NB4 (cell line): ENCODE results near the gene KCNMB2.

Experiments
- DNase-seq: peaks from one replicate; pipeline ENCODE4 v3.0.0; 2010; ENCODE audit warnings: low read depth
- H3K4me3 ChIP-seq: one replicate; pipeline ENCODE4 v1.5.1; 2011; ENCODE audit warnings: mild to moderate bottlenecking, low read depth, low read length, moderate library complexity
- MAX ChIP-seq: IDR thresholded peaks from 2 replicates; pipeline ENCODE4 v1.6.1; 2011; ENCODE audit warnings: low read depth, low read length
- MYC ChIP-seq: IDR thresholded peaks from 2 replicates; pipeline ENCODE4 v1.6.1; 2011; ENCODE audit warnings: low read depth, low read length
- POLR2A ChIP-seq: IDR thresholded peaks from 2 replicates; pipeline ENCODE4 v1.6.1; 2011; ENCODE audit warnings: mild to moderate bottlenecking; ENCODE audit not compliant: insufficient read length; ENCODE audit errors: extremely low read depth
- TF ChIP-seq, protein P1 (sequence below): IDR thresholded peaks from one replicate; pipeline ENCODE4 v1.5.1; 2012; ENCODE audit warnings: low read depth, low read length

KCNMB2 gene

GRCh38 chr3:178525251-178525650 is 11.0 kb upstream of the KCNMB2 start:
- TF ChIP-seq POLR2A (no peak), MAX (no peak), MYC (no peak)
- TF ChIP-seq, protein P1, sequence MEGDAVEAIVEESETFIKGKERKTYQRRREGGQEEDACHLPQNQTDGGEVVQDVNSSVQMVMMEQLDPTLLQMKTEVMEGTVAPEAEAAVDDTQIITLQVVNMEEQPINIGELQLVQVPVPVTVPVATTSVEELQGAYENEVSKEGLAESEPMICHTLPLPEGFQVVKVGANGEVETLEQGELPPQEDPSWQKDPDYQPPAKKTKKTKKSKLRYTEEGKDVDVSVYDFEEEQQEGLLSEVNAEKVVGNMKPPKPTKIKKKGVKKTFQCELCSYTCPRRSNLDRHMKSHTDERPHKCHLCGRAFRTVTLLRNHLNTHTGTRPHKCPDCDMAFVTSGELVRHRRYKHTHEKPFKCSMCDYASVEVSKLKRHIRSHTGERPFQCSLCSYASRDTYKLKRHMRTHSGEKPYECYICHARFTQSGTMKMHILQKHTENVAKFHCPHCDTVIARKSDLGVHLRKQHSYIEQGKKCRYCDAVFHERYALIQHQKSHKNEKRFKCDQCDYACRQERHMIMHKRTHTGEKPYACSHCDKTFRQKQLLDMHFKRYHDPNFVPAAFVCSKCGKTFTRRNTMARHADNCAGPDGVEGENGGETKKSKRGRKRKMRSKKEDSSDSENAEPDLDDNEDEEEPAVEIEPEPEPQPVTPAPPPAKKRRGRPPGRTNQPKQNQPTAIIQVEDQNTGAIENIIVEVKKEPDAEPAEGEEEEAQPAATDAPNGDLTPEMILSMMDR = no peak
- H3K4me3 ChIP-seq = no peak overlapping the region
- DNase-seq = no peak

GRCh38 chr3:178526291-178526690 is 9.9 kb upstream of the KCNMB2 start:
- TF ChIP-seq MAX (no peak), MYC (no peak), POLR2A (no peak)
- TF ChIP-seq, protein P1 = no peak
- H3K4me3 ChIP-seq = no peak overlapping the region
- no peak for DNase-seq

GRCh38 chr3:178527981-178528380 is 8.3 kb upstream of the KCNMB2 start:
- H3K4me3 ChIP-seq = no peak overlapping the region
- DNase-seq = no peak
- TF ChIP-seq, protein P1 = no peak
- TF ChIP-seq MYC = no peak
- no peak for TF ChIP-seq MAX
- no peak for TF ChIP-seq POLR2A

DNA sequence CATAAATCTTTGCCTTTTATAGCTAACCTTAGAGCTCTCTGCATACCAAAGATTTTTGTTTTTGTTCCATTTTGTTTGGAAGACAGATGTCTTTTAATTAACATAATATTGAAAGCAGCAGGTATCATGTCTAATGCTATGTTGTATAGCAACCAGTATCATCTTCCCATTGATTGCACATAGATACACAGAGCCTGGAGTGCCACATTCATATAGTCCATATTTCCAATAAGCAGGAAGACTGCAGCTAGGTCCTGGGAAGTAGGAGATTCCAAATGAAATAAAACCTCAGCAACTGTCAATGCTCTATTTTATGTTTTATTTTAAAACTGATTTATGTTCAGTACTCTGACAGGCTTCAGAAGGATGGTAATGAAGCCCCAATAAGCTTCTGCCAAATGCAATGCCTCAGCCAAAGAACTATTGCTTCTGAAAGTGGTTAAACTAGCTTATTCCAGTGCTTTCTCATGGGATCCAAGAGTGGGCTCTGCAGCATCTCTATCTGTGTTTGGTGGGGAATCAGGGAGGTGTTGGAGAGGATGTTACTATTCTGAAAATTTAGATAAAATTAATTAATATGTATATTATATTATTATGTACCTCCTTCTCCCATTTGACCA is 6.5 kb upstream of the KCNMB2 start:
- TF ChIP-seq, protein P1 = no peak
- TF ChIP-seq POLR2A (no peak), MAX (no peak), MYC (no peak)
- DNase-seq = no peak
- H3K4me3 ChIP-seq = no peak overlapping the region

- no peak for DNase-seq
- TF ChIP-seq MAX (no peak), POLR2A (no peak), MYC (no peak)
- TF ChIP-seq, protein P1 = no peak
- no peak overlapping the region for H3K4me3 ChIP-seq
These were observed 3.8 kb upstream of the KCNMB2 start for GRCh38 chr3:178532476-178532875.

DNA sequence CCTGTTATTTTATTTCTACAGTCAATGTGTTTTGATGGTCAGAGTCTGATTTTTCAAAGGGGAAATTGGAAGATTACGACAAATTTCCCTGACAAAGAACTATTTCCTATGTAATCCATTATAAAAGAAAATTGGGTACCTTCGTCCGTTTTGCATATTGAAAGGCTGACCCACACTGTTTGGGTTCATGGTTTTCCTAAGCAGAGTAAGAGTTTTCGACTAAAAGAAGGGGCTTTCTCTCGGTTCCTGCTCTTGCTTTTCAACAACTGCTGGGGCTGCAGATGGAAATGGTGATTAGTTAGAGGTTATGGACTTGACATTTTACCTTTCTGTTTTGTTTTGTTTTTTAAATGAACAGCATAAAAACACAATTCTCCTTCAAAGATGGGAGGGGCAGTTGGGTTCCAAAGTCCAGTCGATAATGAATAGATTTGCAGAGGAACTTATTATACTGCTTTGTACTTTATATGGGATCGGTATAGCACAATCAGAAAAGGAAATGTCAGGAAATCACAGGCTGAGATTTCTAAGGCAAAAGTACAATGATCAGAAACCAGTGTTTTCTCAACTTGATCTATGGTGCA is 978 bp downstream of the KCNMB2 start:
- TF ChIP-seq MAX (no peak), MYC (no peak), POLR2A (no peak)
- TF ChIP-seq, protein P1 = no peak
- DNase-seq = no peak
- H3K4me3 ChIP-seq = no peak overlapping the region
